GM19328 (cell line): Measurements from ENCODE around the gene DENND2A.
"Not testable (repeated sequence)": the region's sequence is repeated elsewhere in the genome, so short reads cannot be mapped to it uniquely, and the experiment has no call there.

Experiments
- ATAC-seq: cut with Tn5 transposase; IDR thresholded peaks from one replicate; pipeline ENCODE4 v1.9.1; 2021; ENCODE audit warnings: mild to moderate bottlenecking, moderate library complexity; ENCODE audit not compliant: unreplicated experiment

DENND2A gene

DNA sequence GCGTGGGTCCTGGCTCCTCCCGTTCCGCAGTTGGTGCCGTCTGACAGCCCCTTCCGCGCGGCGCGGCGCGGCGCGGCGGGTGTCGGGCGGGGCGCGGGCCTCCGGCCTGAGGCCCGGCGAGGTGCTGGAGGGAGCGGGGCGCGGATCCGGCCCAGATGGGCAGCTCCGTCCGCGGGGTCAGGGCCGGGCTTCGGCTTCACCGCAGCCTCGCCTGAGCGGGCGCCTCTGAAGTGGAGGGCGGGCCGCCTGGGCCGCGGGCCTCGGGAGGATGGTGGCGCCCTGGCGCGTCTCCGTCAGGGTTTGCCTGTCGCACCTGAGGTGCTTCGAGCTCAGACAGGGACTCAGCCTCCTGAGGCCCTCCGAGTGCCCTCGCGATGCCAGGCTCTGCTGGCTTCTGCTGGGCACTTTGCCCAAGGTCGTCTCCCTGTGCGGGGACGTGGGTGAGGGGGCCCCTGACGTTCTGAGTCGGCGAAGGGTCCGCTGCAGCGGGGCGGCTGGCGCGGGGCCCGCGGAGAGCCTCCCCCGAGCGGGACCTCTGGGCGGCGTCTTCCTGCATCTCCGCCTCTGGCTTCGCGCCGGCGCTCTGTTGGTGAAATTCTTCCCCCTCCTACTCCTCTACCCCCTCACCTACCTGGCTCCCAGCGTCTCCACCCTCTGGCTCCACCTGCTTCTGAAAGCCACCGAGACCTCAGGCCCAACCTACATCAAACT is 32.6 kb upstream of the DENND2A start:
- ATAC-seq = peak; percentile 41

DNA sequence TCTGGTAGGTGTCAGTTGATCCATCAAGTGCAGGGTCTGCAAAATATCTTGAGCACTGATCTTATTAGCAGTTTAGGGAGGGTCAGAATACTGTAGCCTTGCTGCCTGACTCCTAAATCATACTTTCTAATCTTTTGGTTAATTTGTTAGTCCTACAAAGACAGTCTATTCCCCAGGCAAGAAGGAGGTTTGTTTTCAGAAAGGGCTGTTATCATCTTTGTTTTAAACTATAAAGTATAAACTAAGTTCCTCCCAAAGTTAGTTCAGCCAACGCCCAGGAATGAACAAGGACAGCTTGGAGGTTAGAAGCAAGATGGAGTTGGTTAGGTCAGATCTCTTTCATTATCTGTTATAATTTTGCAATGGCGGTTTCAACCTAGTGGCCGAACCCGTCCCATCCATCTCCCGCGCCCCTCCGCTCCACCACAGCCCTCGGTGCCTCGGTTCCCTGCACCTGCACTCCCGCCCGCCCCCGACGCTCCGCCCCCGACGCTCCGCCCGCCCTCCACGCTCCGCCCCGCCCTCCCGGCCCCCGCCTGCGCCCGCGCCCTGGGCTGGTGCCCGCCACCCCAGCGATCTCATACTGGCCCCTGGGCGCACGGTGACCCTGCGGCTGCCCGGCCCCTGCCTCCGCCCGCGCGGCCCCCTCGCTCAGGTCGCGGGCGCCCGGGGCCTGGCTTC is 31.9 kb upstream of the DENND2A start, which contains the start of gene ADCK2:
TSS of gene ADCK2 (plus strand) at position 564 of the 681 bp plus-strand sequence. CDS start 386 bp downstream, outside the sequence.
- peak; percentile 44 for ATAC-seq

DNA sequence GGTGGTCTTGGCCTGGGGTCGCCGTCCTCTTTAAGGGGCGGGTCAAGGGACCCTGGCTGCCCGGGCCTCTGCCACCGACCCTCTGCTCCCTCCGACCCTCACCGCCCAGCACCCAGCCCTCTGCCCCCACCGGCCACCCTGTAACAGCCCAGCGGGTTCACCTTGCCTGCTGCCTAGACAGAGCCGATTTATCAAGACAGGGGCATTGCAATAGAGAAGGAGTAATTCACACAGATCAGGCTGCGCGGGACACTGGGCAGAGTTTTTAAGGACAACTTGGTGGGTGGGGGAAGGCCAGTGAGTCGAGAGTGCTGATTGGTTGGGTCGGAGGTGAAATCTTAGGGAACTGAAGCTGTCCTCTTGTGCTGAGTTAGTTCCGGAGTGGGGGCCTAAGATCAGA is 31.4 kb upstream of the DENND2A start:
- no peak for ATAC-seq

DNA sequence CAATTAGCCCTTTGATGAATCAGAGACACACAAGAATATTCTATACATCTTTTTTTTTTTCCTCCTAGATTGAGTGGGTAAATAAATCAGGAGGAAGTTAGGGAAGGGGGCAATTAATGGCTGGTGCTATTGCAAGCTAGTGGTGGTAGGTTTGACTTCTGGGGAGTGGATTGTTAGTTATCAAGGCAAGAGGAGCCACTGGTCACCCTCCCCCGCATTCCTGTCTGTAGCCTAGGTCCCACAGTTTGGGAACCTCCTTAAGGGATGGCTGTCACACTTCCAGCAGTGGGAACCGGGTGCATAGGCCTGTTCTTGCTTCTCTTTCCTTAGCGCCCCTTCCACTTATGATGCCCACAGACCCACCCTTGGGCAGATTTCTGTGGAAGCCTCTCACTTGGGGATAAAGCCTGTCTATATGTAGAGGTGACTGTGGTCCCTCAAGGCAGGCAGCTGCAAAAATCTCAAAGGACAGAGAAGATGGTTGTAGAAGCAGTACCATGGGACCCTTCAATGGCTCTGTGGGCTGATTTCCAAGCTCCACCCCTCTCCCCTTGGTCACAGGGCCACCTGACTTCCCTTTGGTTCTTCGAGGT is 29.8 kb upstream of the DENND2A start:
- ATAC-seq = no peak

DNA sequence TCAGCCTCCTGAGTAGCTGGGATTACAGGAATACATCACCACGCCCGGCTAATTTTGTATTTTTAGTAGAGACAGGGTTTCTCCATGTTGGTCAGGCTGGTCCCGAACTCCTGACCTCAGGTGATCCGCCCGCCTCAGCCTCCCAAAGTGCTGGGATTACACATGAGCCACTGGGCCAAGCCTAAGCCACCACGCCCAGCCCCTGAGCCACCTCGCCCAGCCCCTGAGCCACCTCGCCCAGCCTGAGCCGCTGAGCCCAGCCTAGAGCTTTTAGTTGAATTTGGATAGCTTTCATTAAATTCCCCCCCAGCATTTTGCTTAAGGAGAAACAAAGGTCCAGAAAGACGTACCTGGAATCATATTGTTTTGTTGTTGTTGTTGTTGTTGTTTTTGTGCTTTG is 29.2 kb upstream of the DENND2A start:
- ATAC-seq = not testable (repeated sequence)

DNA sequence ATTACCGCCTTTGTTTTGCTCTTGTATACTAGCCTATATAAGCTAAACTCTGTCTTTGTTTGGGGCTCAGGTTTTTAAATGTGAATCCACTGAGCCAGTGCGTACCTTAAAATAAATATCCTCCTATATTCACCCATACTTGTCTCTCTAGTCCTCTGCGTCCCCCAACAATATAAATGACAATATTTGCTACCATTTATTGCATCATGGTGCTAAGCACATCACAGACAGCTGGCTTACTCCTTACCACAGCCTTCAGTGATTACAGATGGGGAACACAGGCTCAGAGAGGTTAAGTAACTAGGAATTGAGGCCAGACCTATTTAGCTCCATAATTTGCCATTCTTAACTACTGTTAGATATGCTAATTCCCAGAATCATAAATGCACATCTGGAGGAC is 28.7 kb upstream of the DENND2A start:
- ATAC-seq = no peak

DNA sequence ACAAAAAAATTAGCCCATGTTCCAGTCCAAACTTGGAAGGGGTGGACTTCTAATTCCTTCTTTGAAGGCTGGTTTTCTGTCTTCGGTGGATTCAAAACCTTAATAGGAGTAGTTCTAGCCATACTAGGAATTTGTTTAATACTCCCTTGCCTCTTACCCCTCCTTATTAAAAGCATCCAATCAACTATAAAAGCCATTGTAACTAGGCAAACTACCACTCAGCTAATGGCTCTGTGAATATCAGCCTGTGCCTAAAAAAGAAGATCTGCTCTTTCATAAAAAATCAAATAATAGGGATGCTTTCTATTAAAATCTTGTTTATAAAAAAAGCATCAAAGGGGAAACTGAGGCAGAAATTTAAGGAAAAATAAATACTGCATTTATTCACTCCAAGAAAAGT is 28.0 kb upstream of the DENND2A start:
- no peak for ATAC-seq

DNA sequence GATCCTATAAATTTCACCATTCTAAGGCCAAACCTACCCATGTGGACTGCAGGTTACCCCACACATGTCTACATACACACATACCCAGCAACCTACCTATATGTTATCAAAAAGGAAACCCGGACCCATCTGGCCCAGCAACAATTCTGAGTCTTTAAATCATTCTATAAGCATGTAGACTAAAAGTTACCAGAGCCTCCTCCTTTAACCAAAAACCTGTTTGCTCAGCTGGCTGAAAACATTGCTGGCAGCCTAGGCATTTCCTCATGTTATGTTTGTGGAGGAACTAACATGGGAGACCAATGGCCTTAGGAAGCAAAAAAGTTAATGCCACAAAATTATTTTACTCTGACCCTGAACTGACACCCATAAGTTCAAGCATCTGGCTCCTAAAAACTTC is 26.9 kb upstream of the DENND2A start:
- no peak for ATAC-seq

DNA sequence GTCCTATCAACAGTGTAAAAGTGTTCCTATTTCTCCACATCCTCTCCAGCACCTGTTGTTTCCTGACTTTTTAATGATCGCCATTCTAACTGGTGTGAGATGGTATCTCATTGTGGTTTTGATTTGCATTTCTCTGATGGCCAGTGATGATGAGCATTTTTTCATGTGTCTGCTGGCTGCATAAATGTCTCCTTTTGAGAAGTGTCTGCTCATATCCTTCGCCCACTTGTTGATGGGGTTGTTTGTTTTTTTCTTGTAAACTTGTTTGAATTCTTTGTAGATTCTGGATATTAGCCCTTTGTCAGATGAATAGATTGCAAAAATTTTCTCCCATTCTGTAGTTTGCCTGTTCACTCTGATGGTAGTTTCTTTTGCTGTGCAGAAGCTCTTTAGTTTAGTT is 22.3 kb upstream of the DENND2A start:
- not testable (repeated sequence) for ATAC-seq

DNA sequence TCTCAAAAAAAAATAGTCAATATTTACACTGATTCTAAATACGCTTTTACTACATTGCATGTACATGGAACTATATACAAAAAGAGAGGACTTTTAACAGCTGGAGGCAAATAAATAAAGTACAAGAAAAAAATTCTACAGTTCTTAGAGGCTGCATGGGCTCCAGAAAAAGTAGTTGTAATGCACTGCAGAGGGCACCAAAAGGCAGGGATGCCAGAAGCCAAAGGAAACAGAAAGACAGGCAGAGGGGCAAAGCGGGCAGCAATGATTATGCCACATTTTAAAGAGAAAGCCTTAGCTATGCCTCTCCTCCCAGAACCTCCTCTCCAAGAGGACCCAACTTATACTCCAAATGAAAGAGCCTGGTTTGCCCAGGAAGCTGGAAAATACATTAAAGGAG is 20.5 kb upstream of the DENND2A start:
- no peak for ATAC-seq

DNA sequence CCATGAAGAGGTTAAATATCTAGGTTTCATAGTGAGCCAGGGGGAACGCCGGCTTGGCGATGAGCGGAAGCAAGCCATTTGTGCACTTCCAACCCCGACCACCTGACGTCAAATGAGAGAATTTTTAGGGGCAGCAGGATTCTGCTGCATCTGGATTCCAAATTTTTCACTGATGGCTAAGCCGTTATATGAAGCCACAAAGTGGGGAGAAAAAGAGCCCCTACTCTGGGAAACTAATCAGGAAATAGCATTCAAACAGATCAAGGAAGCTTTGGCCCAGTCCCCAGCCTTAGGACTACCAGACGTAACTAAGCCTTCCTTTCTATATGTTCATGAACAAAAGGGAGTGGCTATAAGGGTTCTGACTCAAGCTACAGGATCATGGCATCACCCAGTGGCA is 19.2 kb upstream of the DENND2A start:
- ATAC-seq = no peak

DNA sequence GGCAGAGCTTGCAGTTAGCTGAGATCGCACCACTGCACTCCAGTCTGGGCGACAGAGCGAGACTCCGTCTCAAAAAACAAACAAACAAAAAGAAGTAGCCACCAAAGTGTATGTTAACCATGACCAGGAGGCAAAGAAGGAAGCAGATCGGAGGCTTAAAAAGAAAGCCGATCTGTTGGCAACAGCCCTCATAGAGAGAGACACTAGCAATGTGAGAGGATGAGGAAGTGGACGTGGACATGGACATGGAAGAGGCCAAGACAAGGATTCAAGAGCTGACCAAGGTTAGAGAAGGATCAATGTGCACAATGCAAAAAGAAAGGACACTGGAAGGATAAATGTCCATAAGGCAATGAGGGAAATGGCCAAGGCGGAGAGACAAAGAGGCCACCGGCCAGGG is 17.3 kb upstream of the DENND2A start:
- no peak for ATAC-seq

DNA sequence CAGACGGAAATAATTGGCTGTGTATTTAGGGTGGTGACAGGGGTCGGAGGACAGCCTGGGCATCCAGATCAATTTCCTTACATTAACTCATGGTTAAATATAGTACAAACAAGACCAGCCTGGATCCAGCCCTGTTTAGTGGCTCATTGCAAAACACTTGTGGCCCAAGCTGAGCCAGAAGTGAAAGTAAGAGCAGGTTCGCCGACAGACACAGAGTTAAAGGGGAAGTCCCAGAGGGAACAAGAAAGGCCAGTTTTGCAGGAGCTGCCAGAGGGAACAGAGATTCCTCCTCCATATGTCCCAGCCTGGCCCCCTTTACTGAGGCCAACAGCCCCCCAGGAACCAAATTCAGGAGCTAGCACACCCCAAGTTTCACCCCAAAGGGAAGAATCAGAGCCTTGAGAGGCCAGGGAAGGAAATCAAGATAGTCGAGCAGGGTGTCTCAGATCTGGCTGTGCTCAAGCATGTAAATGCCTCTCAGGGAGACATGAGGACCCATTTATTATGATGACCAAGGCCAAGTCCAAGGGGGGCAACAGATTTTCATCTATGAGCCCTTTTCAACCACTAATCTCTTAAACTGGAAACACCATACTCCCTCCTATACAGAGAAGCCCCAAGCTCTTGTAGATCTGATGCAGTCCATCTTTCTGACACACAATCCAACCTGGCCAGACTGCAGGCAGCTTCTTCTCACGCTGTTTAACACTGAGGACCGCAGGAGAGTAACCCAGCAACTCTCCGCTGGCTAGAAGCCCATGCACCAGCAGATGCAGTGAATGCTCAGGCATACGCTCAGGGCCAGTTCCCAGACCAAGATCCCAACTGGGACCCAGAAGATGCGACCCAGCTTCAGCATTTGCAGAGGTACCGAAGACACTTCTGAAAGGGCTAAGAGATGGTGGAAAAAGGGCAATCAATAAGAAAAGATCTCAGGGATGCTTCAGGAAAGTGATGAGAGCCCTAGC is 16.2 kb upstream of the DENND2A start:
- peak; percentile 90 for ATAC-seq

DNA sequence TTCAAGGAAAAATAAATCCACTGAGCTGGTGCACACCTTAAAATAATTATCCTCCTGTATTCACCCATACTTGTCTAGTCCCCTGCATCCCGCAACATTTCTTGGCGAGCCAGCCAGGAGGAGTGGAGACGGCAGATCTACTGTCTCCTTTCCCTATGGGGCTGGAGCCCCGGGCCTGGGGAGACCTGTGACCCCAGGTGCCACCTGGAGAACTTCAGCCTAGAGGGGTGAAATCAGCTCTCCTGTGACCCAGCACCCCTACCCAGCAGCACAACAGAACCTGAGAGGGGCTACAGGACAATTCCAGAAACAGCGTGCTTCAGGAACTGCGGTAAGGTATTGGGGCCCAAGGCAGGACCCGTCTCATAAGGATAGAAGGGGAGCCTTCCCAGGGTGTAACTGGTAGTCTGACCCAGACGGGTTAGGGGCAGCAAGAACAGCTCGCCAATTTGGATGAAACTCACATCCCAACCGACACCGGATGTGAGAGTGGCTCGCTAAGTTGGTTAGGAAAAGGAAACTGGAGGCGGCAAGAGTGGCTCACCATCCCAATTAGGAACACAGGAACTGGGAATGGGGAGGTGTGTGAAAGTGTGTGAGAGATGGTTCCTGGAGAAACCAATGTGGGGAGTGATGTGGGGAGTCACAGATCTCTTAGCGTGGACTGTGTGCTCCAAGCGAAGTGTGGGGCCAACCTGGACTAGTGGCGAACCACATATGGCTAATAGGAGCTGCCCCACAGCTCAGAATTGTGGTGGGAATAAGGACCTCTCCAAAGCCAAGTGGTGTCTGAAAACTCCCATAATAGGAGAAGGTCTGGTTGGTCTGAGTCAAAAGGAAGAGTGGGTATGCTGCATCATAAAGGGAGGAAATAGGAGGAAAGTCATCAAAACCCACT is 15.1 kb upstream of the DENND2A start:
- no peak for ATAC-seq

DNA sequence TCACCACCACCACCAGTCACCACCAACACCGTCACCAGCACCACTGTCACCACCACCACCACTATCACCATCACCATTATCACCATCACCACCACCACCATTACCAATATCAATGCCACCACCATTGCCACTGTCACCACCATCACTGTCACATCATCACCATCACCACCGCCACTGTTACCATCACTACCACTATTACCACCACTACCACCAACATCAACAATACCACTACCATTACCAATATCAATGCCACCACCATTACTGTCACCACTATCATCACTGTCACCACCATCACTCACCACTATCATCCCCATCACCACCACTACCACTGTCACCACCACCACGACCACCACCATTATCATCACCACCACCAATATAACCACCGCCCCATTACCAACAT is 14.0 kb upstream of the DENND2A start:
- no peak for ATAC-seq

DNA sequence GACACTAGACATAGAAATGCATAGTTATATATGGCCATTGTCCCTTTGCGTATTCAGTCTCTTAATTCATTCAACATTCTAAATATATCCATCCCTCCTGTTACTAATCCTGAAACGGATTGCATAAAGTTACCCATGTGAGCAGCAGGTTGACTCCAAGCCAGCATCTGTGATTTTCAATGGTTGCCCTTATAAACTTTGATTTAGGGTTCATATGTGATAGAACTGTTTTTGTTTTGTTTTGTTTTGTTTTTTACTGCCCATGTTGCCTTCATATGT is 13.4 kb upstream of the DENND2A start:
- no peak for ATAC-seq

DNA sequence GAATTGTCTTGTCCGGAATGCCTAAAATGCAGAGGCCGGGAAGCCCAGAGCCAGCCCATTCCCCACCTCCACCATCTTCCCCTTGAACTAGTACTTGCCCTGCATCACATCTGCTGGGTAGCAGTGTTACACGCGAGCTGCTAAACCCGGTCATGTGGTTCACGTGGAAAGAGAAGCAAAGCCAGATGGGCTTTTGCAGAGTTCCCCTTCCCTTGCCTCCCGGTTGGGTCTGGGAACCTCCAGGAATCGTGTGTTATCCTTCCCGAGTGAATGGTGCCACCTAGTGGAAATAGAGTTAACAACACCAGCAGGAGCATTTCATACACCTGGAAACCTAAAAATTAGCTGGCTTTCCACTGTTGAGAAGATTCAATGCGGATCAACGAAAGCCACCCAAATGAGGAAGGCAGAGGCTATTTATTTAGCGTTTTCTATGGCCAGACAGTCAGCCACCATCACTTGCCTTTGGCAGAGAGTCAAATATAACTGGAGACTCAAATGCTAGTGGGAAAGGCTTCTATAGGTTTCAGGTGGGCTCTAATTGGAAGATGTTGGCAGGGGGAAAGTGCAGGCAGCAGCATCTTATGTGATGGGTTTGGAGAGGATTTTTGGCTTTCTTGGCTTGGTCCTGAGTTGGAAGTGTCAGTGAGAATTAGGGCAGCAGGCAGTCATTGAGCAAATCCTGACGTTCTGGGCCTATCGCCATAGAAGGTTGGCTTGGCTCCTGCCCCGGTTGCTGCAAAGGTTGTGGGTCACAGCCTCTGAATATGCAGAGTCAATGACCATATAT is 12.9 kb upstream of the DENND2A start:
- ATAC-seq = no peak

DNA sequence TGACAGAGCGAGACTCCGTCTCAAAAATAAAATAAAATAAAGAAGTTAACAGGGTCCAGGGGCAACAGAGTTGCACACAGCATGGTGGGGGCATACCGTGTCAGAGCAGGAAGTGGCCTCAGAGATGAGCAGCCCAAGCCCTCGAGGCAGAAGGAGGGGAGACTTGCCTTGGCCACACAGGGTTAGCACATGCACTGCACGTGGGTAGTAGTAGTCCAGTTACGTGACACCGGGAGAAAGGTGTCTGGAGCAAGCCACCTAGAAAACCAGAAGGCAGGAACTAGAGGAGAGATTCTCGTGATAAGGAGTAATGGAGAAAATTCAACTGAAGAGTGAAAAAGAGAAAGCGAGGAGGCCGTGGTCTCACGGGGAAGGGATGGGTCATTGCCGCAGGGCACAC is 9.8 kb upstream of the DENND2A start:
- ATAC-seq = no peak

DNA sequence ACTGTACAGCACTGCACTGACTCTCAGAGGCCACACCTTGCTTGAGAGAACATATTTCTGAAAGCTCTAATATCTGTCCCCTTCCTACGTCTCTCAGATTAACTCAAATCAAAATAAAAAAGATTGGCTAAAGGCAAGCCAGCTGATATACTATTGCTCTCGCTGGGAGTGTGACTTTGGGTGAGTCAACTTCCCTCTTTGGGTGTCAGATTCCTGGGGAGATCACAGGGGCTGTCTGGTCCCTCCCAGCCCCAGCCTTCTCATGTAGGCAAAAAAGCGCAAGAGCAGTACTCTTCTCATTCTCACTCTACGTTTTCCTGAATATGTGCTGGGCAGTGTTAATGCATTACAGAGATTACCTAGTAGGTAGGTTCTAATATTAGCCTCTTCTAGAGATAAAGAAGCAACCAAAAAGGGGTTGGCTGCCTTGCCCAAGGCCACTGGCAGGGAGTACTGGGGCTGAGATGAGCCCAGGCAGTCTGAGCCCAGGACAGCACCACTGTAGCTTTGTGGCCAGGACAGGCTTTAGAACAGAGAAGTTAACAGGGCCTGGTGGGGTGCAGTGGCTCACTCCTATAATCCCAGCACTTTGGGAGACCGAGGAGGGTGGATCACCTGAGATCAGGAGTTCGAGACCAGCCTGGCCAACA is 9.1 kb upstream of the DENND2A start:
- no peak for ATAC-seq
